ENCODE measurements around the gene PPFIA2.

Gene PPFIA2

GRCh38 chr12:81518638-81519037 lies 240.5 kb downstream of the PPFIA2 start:
- TF ChIP-seq CTCF (IDR thresholded peaks at IDR 0.05; ENCODE audit: extremely low read depth, insufficient read depth, missing control alignments) = no peak
- DNase-seq (ENCODE audit: low spot score) = no peak
- in situ Hi-C loops (cut with MboI; ENCODE audit: low pct_unique_long_range_greater_than_20kb, low sequenced_read_pairs, unreplicated experiment) = no loop called here

GRCh38 chr12:81517296-81517695 lies 241.9 kb downstream of the PPFIA2 start:
- in situ Hi-C loops (cut with MboI; ENCODE audit: low pct_unique_long_range_greater_than_20kb, low sequenced_read_pairs, unreplicated experiment) = no loop called here
- no peak for TF ChIP-seq CTCF (IDR thresholded peaks at IDR 0.05; ENCODE audit: extremely low read depth, insufficient read depth, missing control alignments)
- DNase-seq (ENCODE audit: low spot score) = no peak

- in situ Hi-C loops (cut with MboI; ENCODE audit: low pct_unique_long_range_greater_than_20kb, low sequenced_read_pairs, unreplicated experiment) = no loop called here
- no peak for DNase-seq (ENCODE audit: low spot score)
- TF ChIP-seq CTCF (IDR thresholded peaks at IDR 0.05; ENCODE audit: extremely low read depth, insufficient read depth, missing control alignments) = no peak
These were observed 256.0 kb downstream of the PPFIA2 start for GRCh38 chr12:81502912-81503695.

GRCh38 chr12:81500788-81501187 lies 258.4 kb downstream of the PPFIA2 start:
- in situ Hi-C loops (cut with MboI; ENCODE audit: low pct_unique_long_range_greater_than_20kb, low sequenced_read_pairs, unreplicated experiment) = no loop called here
- no peak for TF ChIP-seq CTCF (IDR thresholded peaks at IDR 0.05; ENCODE audit: extremely low read depth, insufficient read depth, missing control alignments)
- no peak for DNase-seq (ENCODE audit: low spot score)

- TF ChIP-seq CTCF (IDR thresholded peaks at IDR 0.05; ENCODE audit: extremely low read depth, insufficient read depth, missing control alignments) = no peak
- in situ Hi-C loops (cut with MboI; ENCODE audit: low pct_unique_long_range_greater_than_20kb, low sequenced_read_pairs, unreplicated experiment) = no loop called here
- no peak for DNase-seq (ENCODE audit: low spot score)
These were observed 259.3 kb downstream of the PPFIA2 start for GRCh38 chr12:81499809-81500208.

- in situ Hi-C loops (cut with MboI; ENCODE audit: low pct_unique_long_range_greater_than_20kb, low sequenced_read_pairs, unreplicated experiment) = no loop called here
- no peak for TF ChIP-seq CTCF (IDR thresholded peaks at IDR 0.05; ENCODE audit: extremely low read depth, insufficient read depth, missing control alignments)
- DNase-seq (ENCODE audit: low spot score) = no peak
These were observed 266.9 kb downstream of the PPFIA2 start for GRCh38 chr12:81492131-81492720.
